Fibroblast of the conjunctiva (primary cell): Measurements from ENCODE around the gene HS1BP3.

Experiments used
- DNase-seq: peaks from one replicate; pipeline ENCODE4 v3.0.0-alpha.2; 2010; ENCODE audit warnings: low read depth

Gene HS1BP3

DNA sequence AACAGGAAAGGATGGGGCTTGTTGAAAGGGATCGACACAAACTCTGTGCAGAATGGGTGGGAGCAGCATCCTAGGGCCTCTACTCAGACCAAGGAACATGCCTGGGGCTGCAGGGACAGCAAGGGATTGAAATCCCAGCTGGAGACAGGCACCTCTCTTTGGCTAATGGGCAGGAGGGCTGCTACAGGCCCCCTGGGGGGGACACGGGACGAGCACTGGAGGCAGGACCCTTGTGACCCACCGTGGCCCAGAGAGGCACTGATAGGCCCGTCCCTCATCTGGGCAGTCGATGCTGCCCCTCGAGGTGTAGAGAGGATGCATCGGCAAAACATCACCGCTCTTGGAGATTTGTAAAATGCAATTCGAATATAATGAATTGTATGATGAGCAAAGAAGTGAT is 5.1 kb downstream of the HS1BP3 start:
- no peak for DNase-seq

DNA sequence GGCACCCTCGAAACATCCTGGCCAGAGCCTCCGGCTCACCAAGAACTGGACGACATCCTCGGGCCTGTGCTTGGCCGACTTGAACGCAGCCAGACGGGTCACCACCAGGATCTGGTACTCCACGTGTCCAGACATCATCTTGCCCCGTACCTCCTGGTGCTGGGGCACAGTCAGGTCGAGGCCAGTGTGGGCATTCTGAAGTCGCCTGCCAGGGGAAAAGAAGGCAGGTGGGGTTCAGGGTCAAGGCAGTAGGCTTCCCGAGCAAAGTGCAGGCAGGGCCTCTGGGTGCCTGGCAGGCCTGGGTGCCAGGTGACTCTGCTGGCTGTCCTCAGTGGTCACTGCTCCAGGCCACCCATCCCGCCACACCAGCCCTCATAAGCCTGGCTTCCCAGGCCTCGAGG is 5.6 kb downstream of the HS1BP3 start:
- no peak for DNase-seq

DNA sequence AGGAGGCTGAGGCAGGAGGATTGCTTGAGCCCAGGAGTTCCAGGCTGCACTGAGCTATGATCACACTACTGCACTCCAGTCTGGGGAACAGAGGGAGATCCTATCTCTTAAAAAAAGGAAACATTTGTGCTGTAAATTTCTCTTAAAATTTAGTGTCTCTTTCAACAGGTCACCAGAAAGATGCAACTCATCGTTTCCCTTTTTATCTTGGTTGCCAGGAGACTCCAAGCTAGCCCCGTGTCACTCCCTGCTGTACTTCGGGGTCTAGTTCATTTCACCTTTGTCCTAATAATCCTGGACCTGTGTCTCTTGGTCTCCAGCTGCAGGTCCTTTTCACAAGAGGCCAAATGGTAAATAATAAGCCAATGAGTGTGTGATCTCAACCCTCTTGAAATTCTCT is 7.1 kb downstream of the HS1BP3 start:
- no peak for DNase-seq

DNA sequence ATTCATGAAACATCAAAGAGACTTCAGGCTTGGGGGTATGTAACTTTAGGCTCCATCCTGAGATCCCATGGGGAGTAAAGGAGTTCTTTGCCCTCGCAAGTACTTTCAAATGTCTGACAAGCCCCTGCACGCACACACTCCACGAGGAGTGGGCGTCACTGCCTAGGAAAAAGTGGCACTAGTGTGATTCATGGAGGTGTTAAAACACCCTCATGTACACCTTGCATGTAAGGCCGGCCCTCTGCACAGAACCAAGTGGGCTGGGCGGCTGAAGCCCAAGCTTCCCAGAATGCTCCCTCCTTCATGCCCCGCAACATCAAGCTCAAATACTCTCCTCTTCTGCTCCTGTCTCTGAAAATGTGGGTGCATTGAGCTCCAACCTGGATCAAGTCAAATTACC is 7.8 kb downstream of the HS1BP3 start:
- no peak for DNase-seq

DNA sequence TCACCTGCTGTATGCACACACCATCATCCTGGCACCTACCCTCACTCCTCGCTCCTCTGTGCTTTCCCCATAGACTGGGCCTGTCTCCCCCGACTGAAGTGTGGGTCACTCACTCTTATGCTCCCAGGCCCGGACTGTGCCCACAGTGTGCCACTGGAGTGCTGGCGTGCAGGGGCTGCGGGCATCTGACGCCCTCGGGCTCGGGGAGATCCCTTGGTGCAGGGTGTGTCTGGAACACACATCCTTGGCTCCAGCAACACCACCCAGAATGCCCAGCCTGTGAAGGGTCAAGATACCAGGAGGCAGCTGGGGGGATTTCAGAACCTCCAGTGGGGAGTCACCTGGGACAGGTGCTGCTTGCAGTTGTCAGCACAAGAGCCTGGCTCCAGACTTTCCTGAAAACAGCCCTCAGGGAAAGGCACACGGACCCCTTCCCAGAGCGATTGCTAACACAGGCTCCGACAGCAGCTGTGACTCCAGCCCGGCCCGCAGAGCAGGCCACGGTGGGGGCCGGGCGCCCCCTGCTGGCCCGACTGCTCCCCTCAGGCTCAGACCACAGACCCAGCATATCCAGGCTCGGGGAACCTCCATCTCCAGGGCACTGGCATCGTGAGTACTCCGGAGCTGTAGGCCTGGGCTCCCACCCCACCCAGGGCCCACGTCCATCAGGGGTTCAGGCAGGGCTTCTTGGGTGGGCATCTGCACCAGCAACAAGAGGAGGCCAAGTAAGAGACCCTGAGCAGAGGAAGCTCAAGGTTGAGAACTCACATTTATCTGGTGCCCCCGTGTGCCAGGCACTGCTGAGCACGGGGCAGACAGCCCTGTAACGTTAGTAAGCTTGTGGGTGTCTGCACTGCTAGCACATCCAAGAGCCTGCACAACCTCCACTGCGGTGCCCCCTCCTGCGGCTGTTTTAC is 8.6 kb downstream of the HS1BP3 start:
- DNase-seq: peak; percentile 35

DNA sequence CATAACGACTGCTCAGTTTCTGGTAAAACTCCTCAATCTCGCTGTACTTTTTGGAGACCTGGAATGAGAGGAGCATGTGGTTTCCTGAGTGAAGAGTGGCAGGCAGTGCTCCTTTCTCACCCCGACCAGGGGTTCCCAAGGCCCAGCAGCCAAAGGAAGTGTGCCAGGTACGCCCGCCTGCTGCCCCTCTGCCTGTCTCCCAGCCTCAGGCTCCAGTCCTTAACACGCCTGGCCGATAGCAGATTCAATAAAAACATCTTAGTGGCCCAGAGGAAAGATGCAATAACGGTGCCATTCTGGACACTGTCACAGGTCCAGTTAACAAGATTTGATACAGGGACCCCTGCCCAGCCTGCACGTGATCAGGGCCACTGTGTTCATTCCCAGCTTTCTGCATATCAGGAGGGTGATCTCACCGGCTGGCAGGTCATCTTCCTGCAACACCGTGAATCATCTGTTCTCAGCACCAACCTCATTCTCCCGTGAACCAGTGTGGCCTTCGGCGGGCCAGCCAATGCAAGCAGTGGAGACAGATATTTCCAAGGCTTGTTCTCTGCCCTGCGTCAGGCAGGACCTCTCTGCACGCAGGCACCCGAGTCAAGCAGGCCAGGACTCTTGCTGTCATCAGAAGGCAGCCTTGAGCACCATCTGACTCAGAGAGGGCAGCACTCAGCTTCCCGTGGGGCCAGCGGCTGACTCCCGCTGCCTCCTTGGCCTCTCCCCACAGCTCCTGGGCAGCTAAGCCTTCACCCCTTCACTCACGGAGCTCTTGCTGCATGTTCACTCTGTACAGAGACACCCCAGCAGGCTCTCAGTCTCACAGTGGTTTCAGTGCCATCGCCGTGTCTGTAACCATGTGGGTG is 9.5 kb downstream of the HS1BP3 start:
- no peak for DNase-seq

DNA sequence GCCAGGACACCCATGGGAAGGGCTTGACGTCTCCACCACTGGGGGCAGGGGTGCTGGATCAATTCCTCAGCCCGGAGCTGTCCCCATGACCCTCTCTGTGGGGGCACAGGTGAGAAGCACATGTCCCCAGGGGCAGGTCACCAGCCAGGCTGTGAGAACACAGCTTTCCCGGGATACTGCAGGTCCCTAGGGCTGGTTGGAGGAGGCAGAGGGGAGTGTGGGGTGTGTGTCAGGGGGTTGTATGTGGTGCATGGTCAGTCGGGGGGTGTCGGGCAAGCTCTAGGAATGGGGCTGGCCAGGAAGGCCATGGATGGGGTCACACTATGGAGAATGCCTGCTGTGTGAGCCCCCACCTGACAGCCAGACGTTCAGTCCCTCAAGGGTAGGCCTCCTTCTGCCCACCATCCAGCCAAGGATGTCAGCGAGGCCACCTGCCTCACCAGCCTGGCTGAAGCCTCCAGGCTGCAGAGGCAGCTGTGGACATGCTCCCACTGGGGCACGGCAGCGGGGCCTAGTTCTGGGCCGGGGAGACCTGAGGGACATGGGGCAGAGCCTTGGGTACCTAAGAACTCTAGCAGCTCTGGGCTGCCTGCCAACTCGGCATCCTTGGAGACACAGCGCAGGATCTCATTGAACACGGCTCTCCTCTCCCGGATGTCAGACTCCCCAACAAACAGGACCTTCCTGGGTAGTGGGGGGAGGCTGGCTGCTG is 10.3 kb downstream of the HS1BP3 start:
- DNase-seq: no peak

DNA sequence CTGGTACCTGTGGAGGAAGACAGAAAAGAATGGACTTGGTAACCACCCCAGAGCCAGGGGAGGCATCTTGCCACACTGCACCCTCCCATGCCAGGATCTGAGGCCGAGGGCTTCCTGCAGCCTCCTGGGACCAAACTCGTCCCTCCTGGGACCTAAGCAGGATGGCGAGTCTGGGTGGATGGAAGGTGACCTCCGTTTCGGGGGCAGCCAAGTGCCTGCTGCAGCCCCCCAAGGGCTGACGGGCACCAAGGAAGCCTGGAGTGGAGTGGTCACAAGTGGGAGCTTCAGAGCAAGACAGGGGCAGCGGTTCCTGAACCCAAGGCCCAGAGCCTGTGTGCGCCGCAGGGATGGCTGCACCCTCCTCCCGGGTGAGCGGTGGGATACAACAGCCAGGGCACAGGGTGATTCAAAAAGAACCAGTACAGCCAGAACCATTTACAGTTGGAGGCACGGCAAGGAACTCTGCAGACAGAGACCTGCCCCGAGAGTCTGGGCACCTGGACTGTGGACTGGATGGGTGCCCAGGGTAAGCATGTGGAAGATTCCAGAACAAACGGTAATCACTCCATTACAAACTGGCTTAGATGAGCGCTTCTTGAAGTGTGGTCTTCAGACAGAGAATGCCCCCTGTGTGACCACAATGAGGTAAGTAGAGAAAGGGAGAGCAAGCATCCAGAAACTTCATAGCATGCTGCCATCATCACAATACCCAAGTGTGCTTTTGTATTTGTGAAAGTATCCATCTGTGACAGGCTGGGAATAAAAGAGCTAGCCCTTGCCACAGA is 12.1 kb downstream of the HS1BP3 start:
- no peak for DNase-seq

DNA sequence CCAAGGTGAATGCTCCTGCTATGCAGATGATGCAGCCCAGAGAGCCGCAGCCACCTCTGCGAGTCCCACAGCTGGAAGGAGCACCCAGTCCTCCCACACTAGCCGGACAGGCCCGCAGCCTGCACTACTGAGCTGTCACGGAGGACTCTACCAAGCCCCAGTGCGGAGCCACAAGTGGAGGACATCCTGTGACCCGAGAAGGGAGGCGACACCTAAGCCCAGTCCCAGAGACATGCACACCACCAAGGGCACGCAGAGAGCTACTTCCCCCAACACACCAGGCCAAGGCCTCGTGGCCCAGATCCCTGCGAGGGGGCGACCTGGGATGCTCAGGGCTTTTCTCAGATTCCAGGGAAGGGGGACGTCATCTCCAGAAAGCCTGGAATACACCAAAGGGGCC is 12.9 kb downstream of the HS1BP3 start:
- no peak for DNase-seq

DNA sequence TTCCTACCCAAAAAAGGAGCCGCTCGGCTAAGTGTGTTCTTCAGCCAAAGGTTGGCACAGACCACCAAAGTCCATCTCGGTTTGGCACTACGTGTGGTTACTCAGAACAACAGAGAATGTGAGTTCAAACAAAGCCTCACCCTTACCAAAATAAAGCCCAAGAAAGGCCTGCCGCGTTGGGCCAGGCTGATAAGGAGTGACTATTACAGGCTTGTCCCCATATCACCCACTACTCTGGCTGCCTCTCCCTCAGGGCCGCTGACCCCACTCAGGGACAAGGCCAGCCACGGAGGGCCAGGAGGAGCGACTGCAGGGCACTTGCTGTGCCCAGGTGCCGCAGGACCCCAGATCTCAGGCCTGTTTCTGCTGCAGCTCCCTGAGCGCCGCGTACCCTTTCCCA is 13.8 kb downstream of the HS1BP3 start:
- DNase-seq: no peak

DNA sequence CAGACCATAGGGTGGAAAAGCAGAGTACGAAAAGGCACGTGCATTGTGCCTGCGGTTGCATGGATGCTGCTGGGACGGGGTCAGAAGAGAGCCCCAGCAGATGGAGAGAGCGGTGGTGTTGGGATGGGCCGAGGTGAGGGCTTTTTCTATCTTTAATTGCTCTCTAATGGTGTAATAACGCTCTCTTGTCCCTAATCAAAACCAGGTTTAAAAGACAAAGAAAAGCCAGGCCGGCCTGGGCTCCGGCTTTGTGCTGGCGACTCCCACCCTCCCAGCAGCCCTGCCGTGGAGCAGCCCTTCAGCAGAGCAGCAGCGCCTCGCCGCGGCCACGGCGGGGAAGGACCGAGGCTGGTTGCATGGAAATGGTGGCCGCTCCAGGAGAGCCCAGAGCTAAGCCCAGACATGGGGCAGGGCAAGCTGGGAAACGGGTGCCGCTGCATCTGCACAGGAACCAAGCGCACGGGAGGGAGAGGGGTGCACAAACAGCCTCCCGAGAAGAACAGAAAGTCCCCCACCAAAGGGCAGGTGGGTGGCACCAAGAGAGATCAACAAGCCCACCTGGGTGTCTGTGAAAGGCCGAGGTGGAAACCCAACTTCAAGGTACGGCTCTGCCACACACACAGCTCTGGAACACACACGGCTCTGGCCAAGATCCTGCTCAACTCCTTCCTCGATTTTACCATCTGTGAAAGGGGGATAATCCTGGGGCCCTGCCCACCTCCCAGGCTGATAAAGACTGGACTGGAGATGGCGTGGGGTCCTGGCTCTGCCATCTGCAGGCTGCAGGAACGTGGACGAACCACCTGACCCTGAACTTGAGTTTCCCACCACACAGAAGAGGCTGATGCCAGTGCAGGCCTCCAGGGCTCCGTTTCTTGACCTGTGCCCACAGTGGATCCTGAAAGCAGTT is 15.0 kb downstream of the HS1BP3 start:
- DNase-seq: peak; percentile 75

DNA sequence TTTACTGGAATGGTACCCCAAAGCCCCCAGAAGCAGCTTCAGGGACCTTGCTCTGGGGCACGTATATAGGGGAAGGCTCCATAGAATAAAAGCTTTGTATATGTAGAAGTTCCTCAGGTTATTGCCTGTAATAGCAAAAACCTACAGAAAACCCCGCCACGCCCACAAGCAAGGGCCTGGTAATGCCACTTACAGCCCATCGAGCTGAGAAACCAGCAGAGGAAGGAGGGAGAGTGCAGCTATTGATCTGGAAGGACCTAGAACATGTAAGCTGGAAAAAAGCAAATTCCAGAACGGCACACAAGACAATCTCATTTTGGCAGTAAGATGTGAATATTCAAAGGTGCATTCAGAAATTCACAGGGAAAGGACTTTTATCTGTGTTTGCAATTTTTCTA is 15.8 kb downstream of the HS1BP3 start:
- no peak for DNase-seq

DNA sequence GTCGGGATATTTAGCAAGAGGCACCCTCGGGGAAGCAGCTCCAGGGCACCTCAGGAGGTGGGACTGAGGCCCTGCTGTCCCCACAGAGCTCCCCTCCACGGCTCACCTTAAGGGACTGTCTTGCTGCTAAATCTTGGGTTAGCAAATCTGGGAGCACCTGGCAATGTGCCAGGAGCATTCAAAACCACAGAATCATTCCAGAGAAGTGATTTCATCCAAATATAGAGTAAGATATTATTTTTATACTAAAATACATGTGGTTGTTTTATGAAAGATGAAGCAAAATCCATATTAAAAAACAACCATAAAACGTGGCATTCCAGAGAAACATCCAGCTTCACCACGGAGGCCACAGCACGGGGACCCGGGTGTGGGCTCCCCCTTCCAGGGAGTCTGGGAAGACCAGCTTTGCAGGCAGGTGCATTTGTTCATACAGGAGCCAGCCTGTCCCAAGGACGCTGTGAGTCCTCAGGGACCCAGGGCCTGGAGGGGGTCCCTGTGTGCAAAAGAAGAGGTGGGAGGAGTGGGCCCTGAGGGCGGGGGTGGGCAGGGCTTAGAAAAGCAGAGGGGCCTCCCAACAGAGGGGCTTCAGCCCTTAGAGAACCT is 16.3 kb downstream of the HS1BP3 start:
- peak; percentile 27 for DNase-seq

DNA sequence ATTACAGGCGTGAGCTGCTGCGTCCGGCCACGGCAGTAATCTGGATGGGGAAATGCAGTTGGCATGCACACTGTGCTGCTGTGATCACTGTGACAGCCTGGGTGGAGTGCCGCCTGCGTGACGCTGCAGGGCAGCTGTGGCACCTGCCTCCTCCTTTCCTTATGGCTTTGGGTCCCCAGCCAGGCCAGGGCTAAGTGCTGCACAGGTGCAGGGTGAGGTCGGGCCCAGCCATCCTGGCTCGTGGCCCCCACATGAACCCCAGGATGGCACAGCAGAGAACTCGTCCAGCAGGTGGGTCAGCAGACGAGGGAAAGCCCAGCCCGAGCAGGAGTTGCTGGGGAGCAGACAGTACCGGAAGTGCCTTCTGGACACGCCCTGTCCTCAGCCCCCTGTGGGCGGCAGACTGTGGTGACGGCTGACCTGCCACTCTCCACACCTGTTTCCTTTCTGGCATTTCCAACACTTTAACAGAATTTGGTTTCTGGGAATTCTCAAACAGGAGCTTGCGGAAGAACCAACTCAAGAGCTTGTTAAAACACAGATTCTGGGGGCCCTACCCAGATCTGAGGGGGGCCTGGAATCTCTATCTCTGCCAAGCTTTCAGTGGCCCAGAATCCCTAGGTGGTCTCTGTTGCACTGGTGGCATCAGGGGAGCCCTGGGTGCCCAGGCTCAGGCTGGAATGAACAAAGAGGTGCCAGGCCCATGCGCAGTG is 16.9 kb downstream of the HS1BP3 start:
- DNase-seq: no peak

DNA sequence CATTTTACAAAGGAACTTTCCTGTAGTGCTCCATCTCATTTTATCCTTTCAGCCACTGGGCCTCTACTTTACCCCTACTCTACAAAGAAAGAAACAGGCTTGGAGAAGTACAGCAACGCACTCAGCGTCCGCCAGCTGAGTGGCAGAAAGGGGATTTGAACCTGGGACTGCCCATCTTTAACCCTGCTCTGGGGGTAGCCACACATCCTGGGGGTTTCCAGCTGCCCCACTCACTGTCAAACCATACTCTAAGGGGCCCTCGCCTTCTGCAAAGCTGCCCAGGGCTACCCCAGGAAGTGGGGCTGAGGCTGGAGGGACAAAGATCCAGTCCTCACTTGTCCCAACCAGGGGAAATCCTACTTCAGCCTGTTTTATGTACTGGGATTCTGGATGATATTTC is 17.9 kb downstream of the HS1BP3 start:
- DNase-seq: no peak

DNA sequence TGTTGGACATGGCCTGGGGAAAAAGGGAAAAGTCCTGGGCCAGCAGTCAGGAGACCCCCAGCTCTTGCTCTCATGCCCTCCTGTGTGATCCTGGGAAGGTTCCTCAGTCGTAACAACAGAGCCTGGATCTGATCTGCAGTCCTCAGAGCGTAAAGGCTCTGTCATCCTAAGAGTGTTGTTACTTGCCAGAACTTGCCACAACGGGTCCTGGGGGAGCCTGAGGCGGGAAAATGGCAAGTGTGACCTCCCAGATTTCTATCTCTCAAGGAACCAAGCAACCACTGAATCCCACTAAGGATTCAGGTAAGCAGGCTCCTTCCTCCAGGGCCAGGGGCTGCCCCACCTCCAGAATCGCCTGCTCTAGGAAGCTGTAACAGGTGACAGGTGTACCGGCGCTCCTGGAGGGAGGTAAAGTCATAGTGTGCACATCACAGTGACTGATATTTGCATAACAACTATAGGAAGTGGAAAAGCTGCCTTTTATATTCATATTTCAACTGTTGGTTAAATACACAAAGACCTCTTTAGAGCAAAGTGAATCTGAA is 18.4 kb downstream of the HS1BP3 start:
- no peak for DNase-seq

DNA sequence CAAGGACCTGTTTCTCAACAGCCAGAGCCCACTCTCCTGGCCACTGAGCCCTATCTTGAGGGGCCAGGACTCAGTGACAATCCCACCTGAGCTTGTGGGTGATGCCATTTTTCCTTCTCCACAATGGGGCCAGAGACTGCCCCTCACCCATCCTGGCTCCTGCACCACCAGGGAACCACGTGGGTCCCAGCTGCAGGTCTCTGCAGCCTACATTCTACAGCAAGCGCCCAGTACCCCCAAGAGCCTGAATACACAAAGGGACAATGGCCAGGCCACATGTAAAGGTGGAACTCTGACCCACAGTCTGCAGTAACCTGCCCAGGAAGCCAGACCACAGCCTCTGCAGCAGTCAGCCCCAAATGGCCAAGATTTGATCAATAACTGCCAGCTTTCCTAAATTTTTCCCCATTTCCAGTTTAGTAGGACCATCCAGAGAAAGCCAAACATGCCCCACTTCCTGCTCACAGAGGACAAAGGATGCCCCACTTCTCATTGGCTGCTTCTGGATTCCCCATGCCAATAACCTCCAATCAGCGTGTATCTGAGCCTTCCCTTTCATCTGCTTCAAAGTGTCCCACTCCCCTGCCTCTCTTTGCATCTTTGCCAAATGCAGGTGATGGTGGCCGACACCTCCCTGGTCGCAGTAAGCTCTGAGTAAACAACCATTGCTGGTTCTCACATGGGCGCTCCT is 19.1 kb downstream of the HS1BP3 start:
- no peak for DNase-seq

DNA sequence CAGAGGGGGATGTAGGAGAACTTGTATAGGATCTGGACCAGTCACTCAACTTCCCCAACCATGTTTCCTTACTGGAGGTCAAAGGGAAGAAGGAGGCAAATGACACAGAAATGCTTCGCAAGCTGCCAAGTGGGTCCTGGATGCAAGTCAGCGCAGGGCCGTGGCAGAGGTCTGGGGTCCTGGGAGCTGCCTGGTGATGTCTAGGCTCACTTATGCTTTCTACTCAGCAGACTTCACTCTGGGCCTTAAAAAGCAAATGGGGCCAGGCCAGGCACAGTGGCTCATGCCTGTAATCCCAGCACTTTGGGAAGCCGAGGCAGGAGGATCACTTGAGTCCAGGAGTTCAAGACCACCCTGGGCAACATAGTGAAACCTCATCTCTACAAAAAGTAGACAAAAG is 19.9 kb downstream of the HS1BP3 start:
- no peak for DNase-seq
